ENCODE data around the gene DDAH1. TPM values are rescaled to one million over a fixed set of nuclear protein-coding genes. Genes with fewer than 3 reads are reported as not detected.

DDAH1 gene
- total RNA-seq, 1 experiment from 2014 or later, result 0.15 TPM

DNA sequence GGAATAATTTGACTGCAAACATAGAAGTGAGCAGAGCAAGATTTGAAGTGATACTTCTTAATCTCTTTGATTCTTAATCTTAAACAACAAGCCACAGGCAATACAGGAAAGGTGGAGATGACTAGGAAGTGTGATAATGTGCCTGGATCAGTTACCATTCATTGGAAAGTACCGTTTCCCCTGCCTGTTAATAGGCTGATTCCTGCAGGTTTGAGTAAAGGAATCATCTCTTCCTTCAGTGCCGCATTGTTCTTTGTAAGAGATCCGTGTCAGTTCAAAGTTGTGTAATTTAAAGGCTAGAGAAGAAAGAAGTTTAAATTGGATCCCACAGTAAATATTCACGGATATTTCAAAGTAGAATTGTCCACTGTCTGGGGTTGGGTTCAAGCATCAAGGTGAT, 145.0 kb downstream of the DDAH1 start:
- Histone ChIP-seq H3K4me2 (ENCODE audit: low read depth, low read length, poor library complexity, severe bottlenecking) (no peak overlapping the region), H3K9ac (ENCODE audit: low read length) (no peak overlapping the region), H3K79me2 (ENCODE audit: low read length) (no peaks in the 10 kb centered on the region), H3K4me3 (ENCODE audit: low read length) (no peak overlapping the region), H3K9me3 (ENCODE audit: low read length) (no peaks in the 10 kb centered on the region), H3K4me1 (ENCODE audit: low read length) (no peaks in the 10 kb centered on the region), H3K27ac (ENCODE audit: low read length) (no peak overlapping the region), H3K9me2 (replicated peaks; ENCODE audit: insufficient read depth, low read length) (no peaks in the 10 kb centered on the region), H3K27me3 (ENCODE audit: low read length) (no peaks in the 10 kb centered on the region), H2AFZ (ENCODE audit: low read length) (no peak overlapping the region), H4K20me1 (ENCODE audit: insufficient read depth, low read depth, low read length) (no peaks in the 10 kb centered on the region), H3K36me3 (ENCODE audit: insufficient read depth, low read length) (no peaks in the 10 kb centered on the region)
- no peak for DNase-seq

GRCh38 chr1:85319491-85319890, 145.5 kb downstream of the DDAH1 start:
- no peaks in the 10 kb centered on the region for H4K20me1 ChIP-seq (ENCODE audit: insufficient read depth, low read depth, low read length)
- no peak overlapping the region for H2AFZ ChIP-seq (ENCODE audit: low read length)
- no peaks in the 10 kb centered on the region for H3K79me2 ChIP-seq (ENCODE audit: low read length)
- no peak overlapping the region for H3K9ac ChIP-seq (ENCODE audit: low read length)
- H3K36me3 ChIP-seq (ENCODE audit: insufficient read depth, low read length), result no peaks in the 10 kb centered on the region
- H3K4me3 ChIP-seq (ENCODE audit: low read length), result no peak overlapping the region
- no peaks in the 10 kb centered on the region for H3K4me1 ChIP-seq (ENCODE audit: low read length)
- no peak overlapping the region for H3K27ac ChIP-seq (ENCODE audit: low read length)
- no peak for DNase-seq
- no peak overlapping the region for H3K4me2 ChIP-seq (ENCODE audit: low read depth, low read length, poor library complexity, severe bottlenecking)
- no peaks in the 10 kb centered on the region for H3K27me3 ChIP-seq (ENCODE audit: low read length)
- no peaks in the 10 kb centered on the region for H3K9me2 ChIP-seq (replicated peaks; ENCODE audit: insufficient read depth, low read length)
- H3K9me3 ChIP-seq (ENCODE audit: low read length), result no peaks in the 10 kb centered on the region

DNA sequence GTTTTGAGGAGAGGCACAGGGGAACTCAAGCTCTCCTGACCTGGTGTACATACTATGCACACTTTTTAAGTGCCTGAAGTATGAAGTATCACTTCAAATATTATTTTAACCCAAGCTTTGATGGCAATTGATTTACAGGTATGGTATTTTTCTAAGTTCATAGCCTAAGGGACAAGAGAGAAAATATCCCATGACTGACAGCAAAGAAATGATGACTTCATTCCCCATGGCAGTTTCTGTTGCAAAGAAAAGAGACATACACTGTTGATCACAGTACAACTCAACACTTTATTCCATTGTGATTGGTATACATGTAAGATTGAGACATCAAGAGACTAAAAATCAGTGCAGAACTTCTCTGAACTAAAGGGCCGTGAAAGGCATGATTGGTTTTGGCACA, 146.7 kb downstream of the DDAH1 start:
- H3K4me1 ChIP-seq (ENCODE audit: low read length), result no peaks in the 10 kb centered on the region
- H3K9ac ChIP-seq (ENCODE audit: low read length), result no peak overlapping the region
- H3K4me2 ChIP-seq (ENCODE audit: low read depth, low read length, poor library complexity, severe bottlenecking), result no peak overlapping the region
- H3K36me3 ChIP-seq (ENCODE audit: insufficient read depth, low read length), result no peaks in the 10 kb centered on the region
- H3K79me2 ChIP-seq (ENCODE audit: low read length), result no peaks in the 10 kb centered on the region
- no peaks in the 10 kb centered on the region for H3K9me2 ChIP-seq (replicated peaks; ENCODE audit: insufficient read depth, low read length)
- H3K4me3 ChIP-seq (ENCODE audit: low read length), result no peak overlapping the region
- no peak for DNase-seq
- no peaks in the 10 kb centered on the region for H3K27me3 ChIP-seq (ENCODE audit: low read length)
- H2AFZ ChIP-seq (ENCODE audit: low read length), result no peak overlapping the region
- H3K9me3 ChIP-seq (ENCODE audit: low read length), result no peaks in the 10 kb centered on the region
- no peak overlapping the region for H3K27ac ChIP-seq (ENCODE audit: low read length)
- H4K20me1 ChIP-seq (ENCODE audit: insufficient read depth, low read depth, low read length), result no peaks in the 10 kb centered on the region

DNA sequence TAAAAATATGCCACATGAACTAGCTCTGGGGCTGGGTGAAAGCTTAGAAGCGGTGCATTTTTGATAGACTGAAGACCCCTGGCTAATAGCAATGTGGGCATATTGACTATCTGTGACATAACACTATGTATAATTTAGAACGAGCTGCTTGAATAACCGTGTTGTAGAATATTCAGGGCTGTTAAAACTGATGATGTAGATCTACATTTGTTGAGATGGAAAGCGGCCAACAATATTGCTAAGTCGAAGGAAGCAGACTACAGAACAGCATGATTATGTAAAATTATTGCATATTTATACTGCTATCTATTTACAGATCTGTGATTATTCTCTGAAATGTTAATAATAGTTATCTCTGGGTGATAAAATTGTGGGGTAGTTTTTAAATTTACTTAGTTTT, 147.4 kb downstream of the DDAH1 start:
- H3K79me2 ChIP-seq (ENCODE audit: low read length), result no peaks in the 10 kb centered on the region
- H3K27me3 ChIP-seq (ENCODE audit: low read length), result no peaks in the 10 kb centered on the region
- no peaks in the 10 kb centered on the region for H3K36me3 ChIP-seq (ENCODE audit: insufficient read depth, low read length)
- H2AFZ ChIP-seq (ENCODE audit: low read length), result no peak overlapping the region
- H3K9me2 ChIP-seq (replicated peaks; ENCODE audit: insufficient read depth, low read length), result no peaks in the 10 kb centered on the region
- no peak overlapping the region for H3K4me2 ChIP-seq (ENCODE audit: low read depth, low read length, poor library complexity, severe bottlenecking)
- no peak for DNase-seq
- H3K9ac ChIP-seq (ENCODE audit: low read length), result no peak overlapping the region
- H3K27ac ChIP-seq (ENCODE audit: low read length), result no peak overlapping the region
- no peak overlapping the region for H3K4me3 ChIP-seq (ENCODE audit: low read length)
- H3K9me3 ChIP-seq (ENCODE audit: low read length), result no peaks in the 10 kb centered on the region
- no peaks in the 10 kb centered on the region for H3K4me1 ChIP-seq (ENCODE audit: low read length)
- H4K20me1 ChIP-seq (ENCODE audit: insufficient read depth, low read depth, low read length), result no peaks in the 10 kb centered on the region

DNA sequence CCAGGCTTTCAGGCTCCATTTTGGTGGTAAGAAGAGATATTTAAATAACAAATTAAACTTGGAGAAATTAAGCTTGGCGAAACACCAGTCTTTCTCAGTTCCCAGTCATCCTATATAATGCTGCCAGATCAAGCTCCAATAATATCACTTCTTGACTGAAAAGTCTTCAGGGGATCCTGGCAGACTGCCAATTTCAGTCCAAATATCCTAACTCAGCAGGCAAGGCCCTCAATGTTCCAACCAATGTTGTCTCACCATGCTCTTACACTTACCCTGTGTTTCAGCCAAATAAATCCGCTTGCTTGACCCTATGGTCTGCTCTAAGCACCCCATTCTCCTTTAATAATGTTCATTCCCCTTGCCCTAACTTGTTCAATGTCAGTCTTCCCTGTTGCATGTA, 148.6 kb downstream of the DDAH1 start:
- no peak overlapping the region for H3K9ac ChIP-seq (ENCODE audit: low read length)

GRCh38 chr1:85315789-85316188, 149.2 kb downstream of the DDAH1 start:
- Histone ChIP-seq H2AFZ (ENCODE audit: low read length) (no peak overlapping the region), H3K4me1 (ENCODE audit: low read length) (peaks cover 4% of the 10 kb centered on the region; the same call in 1 of the 2 replicates), H3K79me2 (ENCODE audit: low read length) (no peaks in the 10 kb centered on the region), H3K4me2 (ENCODE audit: low read depth, low read length, poor library complexity, severe bottlenecking) (no peak overlapping the region), H3K9me3 (ENCODE audit: low read length) (no peaks in the 10 kb centered on the region), H3K9me2 (replicated peaks; ENCODE audit: insufficient read depth, low read length) (no peaks in the 10 kb centered on the region), H3K4me3 (ENCODE audit: low read length) (no peak overlapping the region), H3K9ac (ENCODE audit: low read length) (no peak overlapping the region), H3K27me3 (ENCODE audit: low read length) (0 out of 2 replicates have a peak, but pooled peaks cover 2% of the 10 kb centered on the region), H4K20me1 (ENCODE audit: insufficient read depth, low read depth, low read length) (no peaks in the 10 kb centered on the region), H3K36me3 (ENCODE audit: insufficient read depth, low read length) (no peaks in the 10 kb centered on the region), H3K27ac (ENCODE audit: low read length) (no peak overlapping the region)
- DNase-seq, result no peak

More for the DNA sequence above, 148.6 kb downstream of the DDAH1 start:
- Histone ChIP-seq H3K9me2 (replicated peaks; ENCODE audit: insufficient read depth, low read length) (no peaks in the 10 kb centered on the region), H3K27me3 (ENCODE audit: low read length) (0 out of 2 replicates have a peak, but pooled peaks cover 2% of the 10 kb centered on the region), H3K4me2 (ENCODE audit: low read depth, low read length, poor library complexity, severe bottlenecking) (no peak overlapping the region), H2AFZ (ENCODE audit: low read length) (no peak overlapping the region), H3K36me3 (ENCODE audit: insufficient read depth, low read length) (no peaks in the 10 kb centered on the region), H3K27ac (ENCODE audit: low read length) (no peak overlapping the region), H3K4me3 (ENCODE audit: low read length) (no peak overlapping the region), H3K79me2 (ENCODE audit: low read length) (no peaks in the 10 kb centered on the region), H3K4me1 (ENCODE audit: low read length) (peaks cover 4% of the 10 kb centered on the region; the same call in 1 of the 2 replicates), H4K20me1 (ENCODE audit: insufficient read depth, low read depth, low read length) (no peaks in the 10 kb centered on the region), H3K9me3 (ENCODE audit: low read length) (no peaks in the 10 kb centered on the region)
- no peak for DNase-seq

DNA sequence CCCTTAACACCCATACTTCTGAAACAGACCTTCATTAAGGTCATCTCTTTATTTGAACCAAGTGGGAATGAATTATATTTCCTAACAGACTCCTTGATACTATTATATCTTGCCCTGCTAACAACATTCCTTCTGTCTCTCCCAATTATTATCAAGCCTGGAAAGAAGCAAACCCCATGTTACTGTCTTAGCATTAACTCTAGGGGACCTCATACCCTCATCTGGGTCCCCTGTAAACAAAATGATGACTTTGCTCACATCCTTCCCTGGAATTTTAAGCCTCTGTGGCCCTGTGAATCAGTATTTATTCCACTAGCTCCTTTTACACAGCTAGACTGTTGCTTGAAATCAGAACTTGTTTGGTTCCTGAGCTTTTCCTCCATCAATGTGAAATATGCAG, 150.2 kb downstream of the DDAH1 start:
- DNase-seq, result no peak
- peaks cover 4% of the 10 kb centered on the region; the same call in 1 of the 2 replicates for H3K4me1 ChIP-seq (ENCODE audit: low read length)
- no peak overlapping the region for H3K27ac ChIP-seq (ENCODE audit: low read length)
- H3K4me2 ChIP-seq (ENCODE audit: low read depth, low read length, poor library complexity, severe bottlenecking), result no peak overlapping the region
- H3K4me3 ChIP-seq (ENCODE audit: low read length), result no peak overlapping the region
- 0 out of 2 replicates have a peak, but pooled peaks cover 2% of the 10 kb centered on the region for H3K27me3 ChIP-seq (ENCODE audit: low read length)
- no peaks in the 10 kb centered on the region for H3K9me2 ChIP-seq (replicated peaks; ENCODE audit: insufficient read depth, low read length)
- no peaks in the 10 kb centered on the region for H3K36me3 ChIP-seq (ENCODE audit: insufficient read depth, low read length)
- H2AFZ ChIP-seq (ENCODE audit: low read length), result no peak overlapping the region
- H3K79me2 ChIP-seq (ENCODE audit: low read length), result no peaks in the 10 kb centered on the region
- no peaks in the 10 kb centered on the region for H3K9me3 ChIP-seq (ENCODE audit: low read length)
- no peak overlapping the region for H3K9ac ChIP-seq (ENCODE audit: low read length)
- no peaks in the 10 kb centered on the region for H4K20me1 ChIP-seq (ENCODE audit: insufficient read depth, low read depth, low read length)

DNA sequence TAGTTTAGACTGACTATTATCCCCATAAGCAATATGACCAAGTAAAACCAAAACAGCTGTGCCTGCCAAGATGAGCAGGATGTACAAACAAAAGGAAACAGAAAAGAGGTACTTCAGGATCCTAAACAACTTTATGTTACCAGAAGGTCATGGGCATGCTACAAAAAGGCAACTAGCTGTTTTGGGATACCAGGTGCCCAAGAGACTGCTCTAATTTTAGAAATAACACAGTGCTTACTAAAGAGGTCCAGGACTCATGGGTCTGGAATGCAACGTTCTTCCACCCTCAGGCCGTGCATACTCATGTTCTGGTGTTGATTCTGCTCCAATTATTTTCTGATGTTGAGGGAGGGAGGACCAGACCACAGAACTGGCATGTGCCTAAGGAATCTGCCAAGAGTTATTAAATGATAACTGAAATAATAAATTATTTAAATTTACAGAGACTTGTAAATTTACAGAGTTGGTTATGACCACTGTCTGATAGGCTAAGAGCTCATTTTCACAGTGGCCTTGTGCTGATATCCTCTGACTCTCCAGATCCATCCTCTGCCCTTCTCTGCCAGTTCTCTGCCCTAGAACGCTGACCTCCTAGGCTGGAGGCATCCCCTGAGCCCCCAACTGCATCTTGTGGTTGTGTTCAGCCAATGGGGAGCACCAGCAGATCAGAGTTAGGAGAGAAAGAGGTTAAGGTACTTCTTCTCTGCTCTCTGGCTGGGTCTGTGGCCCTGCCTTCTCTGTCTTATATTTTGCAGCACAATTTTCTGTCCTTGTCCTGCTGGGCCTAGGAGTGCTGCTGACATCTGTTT, 150.9 kb downstream of the DDAH1 start:
- no peaks in the 10 kb centered on the region for H3K36me3 ChIP-seq (ENCODE audit: insufficient read depth, low read length)
- no peak overlapping the region for H3K4me2 ChIP-seq (ENCODE audit: low read depth, low read length, poor library complexity, severe bottlenecking)
- no peak overlapping the region for H2AFZ ChIP-seq (ENCODE audit: low read length)
- H3K4me3 ChIP-seq (ENCODE audit: low read length), result no peak overlapping the region
- no peaks in the 10 kb centered on the region for H3K9me2 ChIP-seq (replicated peaks; ENCODE audit: insufficient read depth, low read length)
- H3K9ac ChIP-seq (ENCODE audit: low read length), result no peak overlapping the region
- 0 out of 2 replicates have a peak, but pooled peaks cover 2% of the 10 kb centered on the region for H3K27me3 ChIP-seq (ENCODE audit: low read length)
- no peak overlapping the region for H3K27ac ChIP-seq (ENCODE audit: low read length)
- DNase-seq, result no peak
- H4K20me1 ChIP-seq (ENCODE audit: insufficient read depth, low read depth, low read length), result no peaks in the 10 kb centered on the region
- H3K79me2 ChIP-seq (ENCODE audit: low read length), result no peaks in the 10 kb centered on the region
- peaks cover 4% of the 10 kb centered on the region; the same call in 1 of the 2 replicates for H3K4me1 ChIP-seq (ENCODE audit: low read length)
- H3K9me3 ChIP-seq (ENCODE audit: low read length), result no peaks in the 10 kb centered on the region

Measured in Karpas-422 (cell line).